CD4-positive, alpha-beta memory T cell (primary cell): ENCODE results near the gene GOLGA6L2. TPM values are rescaled to one million over a fixed set of nuclear protein-coding genes. Genes with fewer than 3 reads are reported as not detected.

Experiments
- CTCF ChIA-PET: fragments of 350-600 bp; sonication (Branson Sonifier 250); formaldehyde crosslinking; loops from one replicate; lab custom pipeline; 2021; ENCODE audit warnings: inconsistent platforms; ENCODE audit not compliant: partially characterized antibody; lab: Charles Lee
- POLR2A ChIA-PET: fragments of 350-600 bp; sonication (Branson Sonifier 250); formaldehyde crosslinking; loops from one replicate; lab custom pipeline; 2021; ENCODE audit not compliant: partially characterized antibody; lab: Charles Lee
- DNase-seq, 5 donors: peaks; one replicate each; pipeline versions ENCODE4 v3.0.0 to v3.0.0-alpha.2; 2020 to 2022; ENCODE audit warnings: mixed read lengths in 1 of 5
- H3K27ac ChIP-seq: one replicate; pipeline ENCODE4 v1.7.0; 2013; ENCODE audit warnings: low read depth, low read length
- H3K27me3 ChIP-seq: 2 replicates; pipeline ENCODE4 v1.7.0; 2013; ENCODE audit warnings: mild to moderate bottlenecking, low read length, moderate library complexity; ENCODE audit not compliant: insufficient read depth
- H3K36me3 ChIP-seq: 2 replicates; pipeline ENCODE4 v1.7.0; 2013; ENCODE audit warnings: mild to moderate bottlenecking, low read length, moderate library complexity; ENCODE audit not compliant: insufficient read depth
- H3K4me1 ChIP-seq: 2 replicates; pipeline ENCODE4 v1.7.0; 2013; ENCODE audit warnings: mild to moderate bottlenecking, low read length, moderate library complexity; ENCODE audit not compliant: insufficient read depth
- H3K4me3 ChIP-seq, 2 donors: one replicate each; pipeline ENCODE4 v1.7.0; 2013; ENCODE audit warnings: low read length in 2 of 2, mild to moderate bottlenecking in 1 of 2
- H3K9me3 ChIP-seq, 2 donors: one replicate each; pipeline ENCODE4 v1.7.0; 2013; ENCODE audit warnings: low read length in 2 of 2, control low read depth in 1 of 2; ENCODE audit not compliant: control insufficient read depth in 1 of 2
- H3K27ac Mint-ChIP-seq, 7 donors: one replicate each; pipeline ENCODE4 v1.8.0; 2020 to 2021; ENCODE audit warnings: mixed read lengths in 7 of 7, mild to moderate bottlenecking in 6 of 7, inconsistent platforms in 3 of 7, moderate library complexity in 3 of 7
- H3K27me3 Mint-ChIP-seq, 2 donors: one replicate each; pipeline ENCODE4 v1.8.0; 2020 to 2021; ENCODE audit warnings: mixed read lengths in 2 of 2
- H3K36me3 Mint-ChIP-seq, 2 donors: one replicate each; pipeline ENCODE4 v1.8.0; 2020 to 2021; ENCODE audit warnings: mixed read lengths in 2 of 2, inconsistent platforms in 1 of 2, mild to moderate bottlenecking in 1 of 2
- H3K4me1 Mint-ChIP-seq, 4 donors: one replicate each; pipeline ENCODE4 v1.8.0; 2020 to 2021; ENCODE audit warnings: mixed read lengths in 4 of 4, mild to moderate bottlenecking in 1 of 4
- H3K4me3 Mint-ChIP-seq, 8 donors: one replicate each; pipeline ENCODE4 v1.8.0; 2020 to 2021; ENCODE audit warnings: mixed read lengths in 8 of 8, mild to moderate bottlenecking in 7 of 8, moderate library complexity in 6 of 8, inconsistent platforms in 3 of 8
- H3K9me3 Mint-ChIP-seq, 8 donors: one replicate each; pipeline ENCODE4 v1.8.0; 2020 to 2021; ENCODE audit warnings: mixed read lengths in 8 of 8, mild to moderate bottlenecking in 5 of 8, inconsistent platforms in 3 of 8, moderate library complexity in 1 of 8
- intact Hi-C: fragments of 100-400 bp; cut with micrococcal nuclease; formaldehyde crosslinking; loops from one replicate; pipeline ENCODE4 v1.15.1; 2023
- polyA plus RNA-seq, 2 donors: library from polyadenylated mRNA; unstranded; fragments of 300-500 nt; fragmentation: Illumina TruSeq; gene quantifications; one replicate each; pipeline ENCODE4 v1.2.3, GENCODE V29; 2021
- total RNA-seq, 2 experiments: library from RNA; stranded (reverse); gene quantifications; one replicate each; pipeline ENCODE4 v1.2.3, GENCODE V29; 2021

Gene GOLGA6L2, protein sequence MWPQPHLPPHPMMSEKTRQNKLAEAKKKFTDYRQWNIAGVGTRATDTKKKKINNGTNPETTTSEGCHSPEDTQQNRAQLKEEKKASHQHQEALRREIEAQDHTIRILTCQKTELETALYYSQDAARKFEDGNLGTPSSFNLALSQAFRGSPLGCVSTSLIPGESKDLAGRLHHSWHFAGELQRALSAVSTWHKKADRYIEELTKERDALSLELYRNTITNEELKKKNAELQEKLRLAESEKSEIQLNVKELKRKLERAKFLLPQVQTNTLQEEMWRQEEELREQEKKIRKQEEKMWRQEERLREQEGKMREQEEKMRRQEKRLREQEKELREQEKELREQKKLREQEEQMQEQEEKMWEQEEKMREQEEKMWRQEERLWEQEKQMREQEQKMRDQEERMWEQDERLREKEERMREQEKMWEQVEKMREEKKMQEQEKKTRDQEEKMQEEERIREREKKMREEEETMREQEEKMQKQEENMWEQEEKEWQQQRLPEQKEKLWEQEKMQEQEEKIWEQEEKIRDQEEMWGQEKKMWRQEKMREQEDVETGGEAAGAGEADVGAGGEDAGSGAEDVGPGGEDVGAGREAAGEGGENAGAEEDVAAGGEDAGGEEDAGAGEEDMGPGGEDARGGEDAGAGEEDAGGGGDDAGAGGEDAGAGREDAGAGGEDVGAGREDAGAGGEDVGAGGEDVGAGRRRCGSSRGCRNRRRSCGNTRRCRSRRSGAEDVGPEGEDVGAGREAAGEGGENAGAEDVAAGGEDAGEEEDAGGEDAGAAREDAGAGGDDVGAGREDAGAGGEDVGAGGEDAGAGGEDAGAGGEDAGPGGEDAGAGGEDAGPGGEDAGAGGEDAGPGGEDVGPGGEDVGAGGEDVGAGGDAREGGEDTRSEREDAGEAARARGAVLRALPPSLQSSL
- total RNA-seq: not detected
- not detected for polyA plus RNA-seq

DNA sequence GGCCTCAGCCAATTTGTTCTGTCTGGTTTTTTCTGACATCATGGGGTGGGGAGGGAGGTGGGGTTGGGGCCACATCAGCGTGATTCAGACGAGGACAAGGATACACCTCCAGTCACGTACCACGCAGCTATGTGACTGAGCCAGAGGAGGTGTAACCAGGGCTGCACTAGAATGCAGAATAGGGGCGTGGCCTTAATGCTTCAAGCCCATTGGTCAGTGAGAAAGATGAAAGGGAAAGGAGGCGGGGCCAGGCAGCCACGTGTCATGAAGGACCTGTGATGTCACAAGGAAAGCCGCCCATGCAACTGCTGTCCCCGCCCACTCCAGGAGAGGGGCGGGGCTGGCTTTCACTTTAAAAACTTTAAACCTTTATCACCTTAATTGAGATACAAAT is at the start of gene GOLGA6L2:
TSS of gene GOLGA6L2 (minus strand) at position 137 of the 394 bp plus-strand sequence. CDS start at position 75, 62 bp downstream.
- CTCF ChIA-PET: no interaction called here
- no peak within 1 kb of the TSS for H3K27ac ChIP-seq
- Mint-ChIP-seq H3K4me3 (no peak within 1 kb of the TSS), H3K4me1 (no peaks in the 10 kb centered on the region), H3K9me3 (peaks cover 0 to 2% (median 0%) of the 10 kb centered on the region in 8 donors), H3K27me3 (peaks cover 0 to 2% of the 10 kb centered on the region in 2 donors), H3K36me3 (no peaks in the 10 kb centered on the region), H3K27ac (no peak within 1 kb of the TSS)
- no peak within 1 kb of the TSS for H3K4me3 ChIP-seq
- intact Hi-C loops: no loop called here
- no peaks in the 10 kb centered on the region for H3K36me3 ChIP-seq
- DNase-seq: no peak
- no peaks in the 10 kb centered on the region for H3K4me1 ChIP-seq
- H3K27me3 ChIP-seq: no peaks in the 10 kb centered on the region
- POLR2A ChIA-PET: no interaction called here
- no peaks in the 10 kb centered on the region for H3K9me3 ChIP-seq

DNA sequence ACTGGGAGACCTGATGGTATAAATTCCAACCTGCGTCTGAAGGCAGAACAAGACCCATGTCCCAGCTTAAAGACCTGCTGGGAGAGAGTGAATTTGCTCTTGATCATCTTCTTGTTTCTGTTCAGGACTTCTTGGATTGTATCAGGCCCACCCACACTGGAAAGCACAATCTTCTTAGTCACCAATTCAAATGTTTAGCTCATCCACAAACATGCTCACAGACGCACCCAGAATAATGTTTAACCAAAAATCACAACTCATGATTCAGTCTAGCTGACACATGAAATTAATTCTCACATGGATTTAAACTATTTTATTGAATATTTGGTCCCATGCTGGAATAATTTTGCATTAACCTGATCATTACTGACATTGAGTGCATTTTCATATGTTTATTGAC is 37.8 kb upstream of the GOLGA6L2 start:
- CTCF ChIA-PET: no interaction called here
- intact Hi-C loops: no loop called here

DNA sequence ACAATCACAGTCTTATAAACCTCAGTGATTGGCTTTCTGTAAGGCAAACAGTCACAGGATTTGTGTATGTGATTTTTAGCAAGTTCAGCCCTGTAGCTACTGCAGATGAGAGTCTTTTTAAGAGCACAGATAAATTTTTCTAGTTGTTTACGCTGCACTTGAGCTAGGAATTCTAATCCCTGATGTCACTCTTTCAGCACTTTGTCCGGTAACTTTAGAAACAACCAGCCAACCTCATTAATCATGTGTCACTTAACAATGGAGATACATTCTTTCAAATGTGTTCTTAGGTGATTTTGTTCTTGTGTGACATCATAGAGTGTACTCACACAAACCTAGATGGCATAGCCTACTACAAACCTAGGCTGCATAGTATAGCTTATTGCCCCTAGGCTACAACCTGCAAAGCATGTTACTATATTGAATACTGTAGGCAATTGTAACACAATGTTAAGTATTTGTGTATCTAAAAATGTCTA is 36.8 kb upstream of the GOLGA6L2 start:
- H3K9me3 Mint-ChIP-seq: no peaks in the 10 kb centered on the region
- H3K27ac ChIP-seq: no peak overlapping the region
- no peaks in the 10 kb centered on the region for H3K36me3 ChIP-seq
- no peak for DNase-seq
- H3K9me3 ChIP-seq: no peaks in the 10 kb centered on the region
- H3K4me3 ChIP-seq: no peak overlapping the region
- ChIA-PET POLR2A (no interaction called here), CTCF (no interaction called here)
- no peak overlapping the region for H3K4me3 Mint-ChIP-seq
- no peak overlapping the region for H3K27ac Mint-ChIP-seq
- H3K4me1 ChIP-seq: no peaks in the 10 kb centered on the region
- no peaks in the 10 kb centered on the region for H3K4me1 Mint-ChIP-seq
- no peaks in the 10 kb centered on the region for H3K36me3 Mint-ChIP-seq
- peaks cover 0 to 2% of the 10 kb centered on the region in 2 donors for H3K27me3 Mint-ChIP-seq
- H3K27me3 ChIP-seq: no peaks in the 10 kb centered on the region
- intact Hi-C loops: no loop called here

More for the DNA sequence above, 37.8 kb upstream of the GOLGA6L2 start:
- H3K4me3 ChIP-seq: no peak overlapping the region
- Mint-ChIP-seq H3K4me3 (no peak overlapping the region), H3K27ac (no peak overlapping the region), H3K27me3 (peaks cover 0 to 2% of the 10 kb centered on the region in 2 donors), H3K9me3 (peaks cover 0 to 2% (median 0%) of the 10 kb centered on the region in 8 donors), H3K36me3 (no peaks in the 10 kb centered on the region), H3K4me1 (no peaks in the 10 kb centered on the region)
- no peaks in the 10 kb centered on the region for H3K4me1 ChIP-seq
- H3K36me3 ChIP-seq: no peaks in the 10 kb centered on the region
- no peaks in the 10 kb centered on the region for H3K9me3 ChIP-seq
- H3K27ac ChIP-seq: no peak overlapping the region
- no peaks in the 10 kb centered on the region for H3K27me3 ChIP-seq
- POLR2A ChIA-PET: no interaction called here
- DNase-seq: no peak

DNA sequence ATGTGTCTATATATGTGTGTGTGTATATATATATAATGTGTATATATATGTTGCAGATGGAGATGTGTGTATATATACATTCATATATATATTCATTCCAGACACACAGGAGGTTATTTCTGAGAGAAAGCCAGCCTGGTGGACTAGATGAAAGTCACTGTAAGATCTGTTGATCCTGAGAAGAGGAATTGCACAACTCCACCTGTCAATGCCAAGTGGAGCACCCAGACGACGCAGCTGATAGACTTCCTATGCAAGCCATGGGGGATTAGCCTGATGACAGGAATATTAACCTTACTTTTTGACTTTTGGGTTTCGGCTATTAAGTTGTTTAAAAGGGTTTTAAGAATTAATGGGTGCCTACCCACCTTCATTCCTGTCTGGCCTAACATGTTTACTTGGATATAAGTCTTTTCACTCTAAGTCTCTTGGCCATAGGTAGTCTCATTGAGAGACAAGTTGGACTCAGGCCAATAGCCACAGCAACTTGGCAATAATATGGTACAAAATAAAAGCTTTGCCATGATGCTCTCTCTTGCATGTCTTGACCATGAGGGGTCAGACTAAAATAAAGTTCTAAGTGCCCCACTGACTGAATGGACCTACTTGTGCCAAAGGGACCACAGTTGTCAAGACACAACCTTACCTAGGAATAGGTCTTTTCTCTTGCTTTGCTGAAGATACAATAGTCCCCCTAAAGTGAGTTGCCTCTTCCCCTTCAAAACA is 35.9 kb upstream of the GOLGA6L2 start:
- Histone ChIP-seq H3K4me1 (no peaks in the 10 kb centered on the region), H3K9me3 (no peaks in the 10 kb centered on the region), H3K4me3 (no peak overlapping the region), H3K27me3 (no peaks in the 10 kb centered on the region), H3K36me3 (no peaks in the 10 kb centered on the region), H3K27ac (no peak overlapping the region)
- no peak for DNase-seq
- Mint-ChIP-seq H3K36me3 (no peaks in the 10 kb centered on the region), H3K9me3 (no peaks in the 10 kb centered on the region), H3K4me3 (no peak overlapping the region), H3K27ac (no peak overlapping the region), H3K27me3 (peaks cover 0 to 2% of the 10 kb centered on the region in 2 donors), H3K4me1 (no peaks in the 10 kb centered on the region)
- ChIA-PET POLR2A (no interaction called here), CTCF (no interaction called here)
- intact Hi-C loops: no loop called here

DNA sequence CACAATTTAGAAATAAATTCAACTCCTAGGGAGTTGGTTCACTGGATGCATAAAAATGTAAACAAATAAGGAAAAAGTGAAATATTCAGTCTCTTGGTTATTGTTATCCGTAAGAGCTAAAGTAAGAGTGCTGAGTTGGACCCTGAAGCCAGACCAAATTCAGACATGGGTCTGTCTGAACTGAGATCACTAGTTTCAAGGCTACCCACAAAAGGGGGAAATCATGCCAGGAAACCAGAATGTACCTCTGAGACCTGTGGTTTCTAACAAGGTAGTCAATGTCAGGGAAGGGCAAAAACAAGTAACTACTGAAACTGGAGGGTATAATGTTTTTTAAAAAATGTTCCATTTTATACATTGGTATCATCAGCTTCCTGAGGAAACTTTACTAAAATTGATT is 35.2 kb upstream of the GOLGA6L2 start:
- H3K36me3 Mint-ChIP-seq: no peaks in the 10 kb centered on the region
- no peak overlapping the region for H3K4me3 Mint-ChIP-seq

DNA sequence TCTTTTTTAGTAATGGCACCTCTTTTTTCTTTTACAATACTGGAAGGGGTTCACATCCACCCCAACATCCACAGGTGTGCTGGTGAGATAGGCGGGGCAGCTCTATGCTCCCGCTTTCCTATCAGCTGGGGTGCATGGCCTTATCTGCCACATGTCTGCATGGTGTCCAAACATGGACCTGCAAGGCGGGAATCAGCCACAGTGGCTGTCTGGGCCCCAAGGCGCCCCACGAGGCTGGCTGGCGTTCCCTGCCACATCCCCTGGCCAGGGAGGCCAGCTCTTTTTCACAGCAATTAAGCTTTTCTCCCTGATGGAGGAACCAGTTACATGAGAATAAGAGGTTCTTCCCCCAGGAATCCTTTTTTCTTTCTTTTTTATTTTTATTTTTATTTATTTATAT is 30.9 kb upstream of the GOLGA6L2 start:
- H3K27ac Mint-ChIP-seq: no peak overlapping the region

More for the DNA sequence above, 35.2 kb upstream of the GOLGA6L2 start:
- Histone ChIP-seq H3K27ac (no peak overlapping the region), H3K27me3 (no peaks in the 10 kb centered on the region), H3K4me3 (no peak overlapping the region), H3K4me1 (no peaks in the 10 kb centered on the region), H3K36me3 (no peaks in the 10 kb centered on the region), H3K9me3 (no peaks in the 10 kb centered on the region)
- DNase-seq: no peak
- intact Hi-C loops: no loop called here
- CTCF ChIA-PET: no interaction called here
- POLR2A ChIA-PET: no interaction called here
- no peaks in the 10 kb centered on the region for H3K4me1 Mint-ChIP-seq
- no peaks in the 10 kb centered on the region for H3K9me3 Mint-ChIP-seq
- peaks cover 0 to 2% of the 10 kb centered on the region in 2 donors for H3K27me3 Mint-ChIP-seq
- no peak overlapping the region for H3K27ac Mint-ChIP-seq

DNA sequence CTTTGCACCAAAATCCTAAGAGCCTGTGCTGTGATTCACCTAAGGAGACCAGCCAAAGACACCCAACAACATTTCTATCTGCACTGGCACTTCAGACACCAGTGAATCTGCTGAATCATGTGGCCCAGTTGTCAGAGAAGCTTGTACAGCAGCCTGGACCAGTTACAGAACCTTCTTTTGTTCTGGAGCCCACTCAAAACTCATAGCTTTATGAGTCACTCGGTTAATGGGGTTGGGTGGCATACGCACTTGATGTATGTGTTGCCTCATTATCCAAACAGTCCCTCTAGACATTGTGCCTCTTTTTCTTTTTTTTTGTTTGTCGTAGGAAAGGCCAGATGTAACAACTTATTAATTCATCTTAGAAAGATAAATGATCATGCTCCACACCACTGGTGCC is 25.6 kb upstream of the GOLGA6L2 start:
- intact Hi-C loops: no loop called here
- DNase-seq: no peak
- CTCF ChIA-PET: no interaction called here

More for the DNA sequence above, 30.9 kb upstream of the GOLGA6L2 start:
- H3K4me3 Mint-ChIP-seq: no peak overlapping the region
- intact Hi-C loops: no loop called here
- Histone ChIP-seq H3K27me3 (no peaks in the 10 kb centered on the region), H3K27ac (no peak overlapping the region), H3K36me3 (no peaks in the 10 kb centered on the region), H3K4me3 (no peak overlapping the region), H3K9me3 (no peaks in the 10 kb centered on the region), H3K4me1 (no peaks in the 10 kb centered on the region)
- H3K9me3 Mint-ChIP-seq: no peaks in the 10 kb centered on the region
- DNase-seq: no peak
- H3K36me3 Mint-ChIP-seq: no peaks in the 10 kb centered on the region
- POLR2A ChIA-PET: no interaction called here
- CTCF ChIA-PET: no interaction called here
- no peaks in the 10 kb centered on the region for H3K4me1 Mint-ChIP-seq
- H3K27me3 Mint-ChIP-seq: no peaks in the 10 kb centered on the region

More for the DNA sequence above, 25.6 kb upstream of the GOLGA6L2 start:
- Histone ChIP-seq H3K4me1 (no peaks in the 10 kb centered on the region), H3K9me3 (no peaks in the 10 kb centered on the region), H3K36me3 (no peaks in the 10 kb centered on the region), H3K27ac (no peak overlapping the region), H3K27me3 (no peaks in the 10 kb centered on the region), H3K4me3 (no peak overlapping the region)
- POLR2A ChIA-PET: no interaction called here
- no peak overlapping the region for H3K27ac Mint-ChIP-seq
- H3K9me3 Mint-ChIP-seq: no peaks in the 10 kb centered on the region
- H3K4me1 Mint-ChIP-seq: no peaks in the 10 kb centered on the region
- H3K36me3 Mint-ChIP-seq: no peaks in the 10 kb centered on the region
- H3K4me3 Mint-ChIP-seq: no peak overlapping the region
- peaks cover 0 to 1% of the 10 kb centered on the region in 2 donors for H3K27me3 Mint-ChIP-seq
